Stimulated activated CD4-positive, alpha-beta T cell treated with anti-CD3 and anti-CD28 coated beads, Interleukin-12 subunit alpha, Interleukin-12 subunit beta, amount 100 ng/mL, for 48 hours (primary cell): ENCODE data around the gene TMA16.
"Not testable (repeated sequence)": the region's sequence is repeated elsewhere in the genome, so short reads cannot be mapped to it uniquely, and the experiment has no call there.

Experiments used
- DNase-seq, 3 donors: peaks; one replicate each; pipeline ENCODE4 v3.0.0-alpha.2; 2020; ENCODE audit warnings: low read depth in 2 of 3, low spot score in 1 of 3

Gene TMA16

DNA sequence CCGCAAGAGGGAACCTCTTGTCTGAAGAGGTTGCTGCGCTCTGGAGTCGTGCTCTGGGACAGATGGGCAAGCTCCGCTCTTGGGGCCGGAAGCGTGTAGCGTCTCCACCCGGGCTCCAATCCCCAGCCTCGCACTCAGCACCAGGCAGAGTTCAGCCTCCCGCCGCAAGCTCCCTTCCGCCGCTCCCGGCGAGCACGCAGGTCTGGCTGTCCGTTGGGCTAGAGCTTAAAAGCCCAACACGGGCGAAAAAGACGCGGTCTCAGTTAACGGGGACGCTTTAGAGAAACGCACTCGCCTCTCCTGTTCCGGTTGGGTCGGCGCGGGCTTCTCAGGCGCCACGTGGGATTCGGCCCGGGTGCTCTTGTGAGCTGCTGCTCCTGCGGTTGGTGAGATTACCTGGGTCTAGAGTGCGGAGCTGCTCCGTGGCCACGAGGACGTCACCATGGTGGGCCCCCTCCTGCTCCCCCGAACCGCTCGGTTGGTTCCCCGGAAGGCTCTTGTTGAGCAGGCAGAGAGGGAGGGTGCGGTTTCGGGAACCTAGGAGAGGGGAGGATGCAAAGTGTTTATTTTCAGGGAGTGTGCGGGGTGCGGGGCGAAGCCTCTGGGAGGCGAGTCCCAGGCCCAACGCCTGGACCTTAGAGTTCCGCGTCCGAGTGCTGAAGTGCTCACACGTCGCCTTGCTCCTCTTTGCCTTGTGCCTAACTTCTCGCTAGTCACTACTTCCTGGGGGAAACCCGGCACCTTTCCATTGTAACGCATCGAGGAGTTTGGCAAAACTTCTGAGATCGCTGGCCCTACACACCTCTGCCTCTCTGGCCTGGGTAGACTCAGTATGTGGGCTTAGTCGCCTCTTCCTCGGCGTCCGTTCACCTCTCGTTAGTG is at the start of gene TMA16:
TMA16 (plus strand) TSS at position 331 of the 882 bp plus-strand sequence; CDS start at position 443, 112 bp downstream.
- peak; percentile 79 to 90 (median 82) for DNase-seq

DNA sequence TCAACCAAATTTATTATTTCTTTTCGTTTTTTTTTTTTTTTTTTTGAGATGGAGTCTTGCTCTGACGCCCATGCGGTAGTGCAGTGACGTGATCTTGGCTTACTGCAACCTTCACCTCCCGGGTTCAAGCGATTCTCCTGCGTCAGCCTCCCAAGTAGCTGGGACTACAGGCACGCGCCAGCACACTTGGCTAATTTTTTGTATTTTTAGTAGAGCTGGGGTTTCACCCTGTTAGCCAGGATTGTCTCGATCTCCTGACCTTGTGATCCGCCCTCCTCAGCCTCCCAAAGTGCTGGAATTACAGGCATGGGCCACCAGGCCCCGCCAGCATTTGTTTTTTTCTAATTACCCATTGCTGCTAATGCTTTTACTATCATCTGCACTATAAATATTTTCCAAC is 47.5 kb upstream of the TMA16 start:
- DNase-seq, result not testable (repeated sequence)

DNA sequence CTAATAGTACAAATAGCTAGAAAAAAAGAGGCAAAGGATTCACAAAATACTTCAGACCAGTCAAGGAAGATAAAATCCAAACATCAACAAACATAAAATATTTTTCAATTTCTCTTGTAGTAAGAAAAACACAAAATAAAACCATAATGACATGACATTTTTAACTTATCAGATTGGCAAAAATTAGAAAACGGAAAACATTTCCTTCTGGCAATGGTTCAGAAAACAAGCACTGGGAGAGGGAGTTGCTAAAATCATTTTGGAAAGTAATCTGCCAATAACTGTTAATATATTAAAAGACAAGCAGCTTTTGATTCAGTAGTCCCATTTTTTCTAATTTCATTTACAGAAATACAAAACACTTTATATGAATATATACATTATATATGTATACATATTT is 47.0 kb upstream of the TMA16 start:
- no peak for DNase-seq

DNA sequence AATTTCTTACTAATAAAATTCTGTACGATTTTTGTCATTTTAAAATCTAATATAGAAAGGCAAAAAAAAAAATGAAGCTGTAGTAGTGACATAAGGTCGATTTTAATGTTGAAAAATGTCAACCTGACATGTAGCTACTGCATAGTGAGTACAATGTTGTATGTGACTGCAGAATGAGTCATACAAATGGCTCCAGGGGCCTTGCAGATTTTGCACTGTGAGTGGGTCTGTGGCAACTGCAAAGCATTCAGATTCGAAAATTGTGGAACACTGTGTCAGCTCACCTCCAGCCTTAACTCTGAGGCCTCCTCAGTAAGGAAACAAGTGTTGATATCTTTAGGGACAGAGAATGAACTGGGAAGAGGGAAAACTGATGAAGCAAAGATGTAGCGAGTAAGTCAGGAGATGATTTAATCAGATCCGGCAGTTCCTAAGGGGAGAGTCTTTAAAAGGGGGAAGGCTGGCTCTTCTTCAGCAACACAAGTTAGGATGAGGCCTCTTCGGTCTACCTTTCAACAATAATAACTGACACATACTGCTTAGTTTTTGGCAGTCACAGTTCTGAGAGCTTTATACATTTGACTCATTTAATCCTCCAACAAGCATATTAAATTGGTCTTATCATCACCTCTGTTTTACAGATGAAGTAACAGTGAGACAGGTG is 45.8 kb upstream of the TMA16 start:
- DNase-seq, result no peak

DNA sequence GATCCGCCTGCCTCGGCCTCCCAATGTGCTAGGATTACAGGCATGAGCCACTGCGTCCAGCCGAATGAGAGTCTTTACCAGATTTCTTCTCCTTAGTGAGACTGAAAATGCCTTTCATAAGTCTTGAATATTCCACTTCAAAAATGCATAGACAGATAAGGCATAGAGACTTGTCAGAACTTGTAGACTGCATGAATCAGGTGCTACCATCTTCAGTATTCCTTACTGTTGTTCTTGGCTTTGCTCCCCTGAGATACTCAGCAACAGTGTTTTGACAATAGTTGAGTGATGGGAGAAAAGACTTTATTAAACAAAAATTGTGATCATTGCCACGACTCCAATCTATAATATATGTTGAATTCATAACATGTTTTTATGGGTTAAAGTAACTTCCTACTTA is 31.9 kb upstream of the TMA16 start:
- DNase-seq, result no peak

DNA sequence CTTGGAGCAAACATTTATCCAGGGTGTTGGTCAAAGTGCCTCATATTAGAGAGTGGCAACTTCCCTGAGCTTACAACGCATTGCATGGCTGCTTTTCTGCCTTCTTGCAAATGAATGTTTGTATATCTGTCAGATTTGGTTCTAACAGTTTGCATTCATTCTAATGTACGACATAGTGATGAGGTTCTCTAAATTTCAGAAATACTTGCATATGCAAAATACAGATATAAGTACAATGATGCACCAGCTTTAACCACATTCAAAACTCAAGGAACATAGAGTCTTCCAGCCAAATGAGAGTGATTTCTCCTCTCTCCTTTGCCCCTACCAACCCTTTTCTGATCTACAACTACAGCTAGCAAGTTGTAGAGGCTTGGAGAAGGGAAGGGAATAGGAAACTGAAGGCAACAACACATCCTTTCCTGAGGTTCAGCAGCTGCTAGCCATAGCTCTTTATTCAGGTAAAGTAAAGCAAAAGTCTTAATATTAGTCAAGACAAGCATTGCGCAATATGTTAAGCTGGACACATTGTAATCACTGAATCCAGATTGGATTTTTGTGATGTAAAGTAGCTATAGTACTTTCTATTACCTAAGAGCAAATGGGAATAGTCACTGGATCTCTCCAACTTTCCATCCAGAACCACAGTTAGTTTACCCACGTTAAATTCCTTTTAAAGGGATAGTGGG is 27.3 kb upstream of the TMA16 start:
- DNase-seq, result no peak

DNA sequence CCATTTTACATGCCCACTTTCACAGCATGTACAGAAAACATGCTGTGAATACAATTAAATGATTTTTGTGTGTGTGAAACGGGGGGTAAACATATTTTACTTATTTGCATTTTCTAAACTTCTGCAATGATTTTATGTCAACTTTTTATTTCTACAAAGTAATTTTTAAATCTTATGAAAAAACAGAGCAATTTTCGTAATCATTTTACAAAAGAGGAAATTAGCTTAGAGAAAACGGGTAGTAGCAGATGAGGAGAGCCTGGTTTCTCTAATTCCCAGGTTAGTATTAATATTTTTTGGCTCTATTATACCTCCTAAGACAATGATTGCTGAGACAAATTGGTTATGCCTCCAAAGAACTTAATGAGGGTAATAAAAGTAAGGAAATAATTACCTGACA is 24.1 kb upstream of the TMA16 start:
- no peak for DNase-seq

DNA sequence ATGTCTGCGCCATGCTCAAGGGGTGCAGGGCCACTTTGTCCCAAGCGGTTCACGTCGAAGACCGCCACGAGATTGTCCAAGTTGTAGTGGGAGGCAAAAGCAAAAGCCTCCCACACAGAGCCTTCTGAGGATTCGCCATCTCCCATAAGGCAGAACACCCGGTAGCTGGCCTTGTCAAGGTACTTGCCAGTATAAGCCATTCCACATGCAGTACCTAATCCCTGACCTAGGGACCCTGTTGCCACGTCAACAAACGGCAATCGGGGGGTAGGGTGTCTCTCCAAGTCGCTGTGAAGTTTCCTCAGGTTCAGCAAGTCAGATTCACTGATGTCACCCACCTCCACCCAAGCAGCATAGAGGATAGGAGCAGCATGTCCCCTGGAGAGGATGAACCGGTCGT is 21.4 kb upstream of the TMA16 start:
- DNase-seq, result no peak

DNA sequence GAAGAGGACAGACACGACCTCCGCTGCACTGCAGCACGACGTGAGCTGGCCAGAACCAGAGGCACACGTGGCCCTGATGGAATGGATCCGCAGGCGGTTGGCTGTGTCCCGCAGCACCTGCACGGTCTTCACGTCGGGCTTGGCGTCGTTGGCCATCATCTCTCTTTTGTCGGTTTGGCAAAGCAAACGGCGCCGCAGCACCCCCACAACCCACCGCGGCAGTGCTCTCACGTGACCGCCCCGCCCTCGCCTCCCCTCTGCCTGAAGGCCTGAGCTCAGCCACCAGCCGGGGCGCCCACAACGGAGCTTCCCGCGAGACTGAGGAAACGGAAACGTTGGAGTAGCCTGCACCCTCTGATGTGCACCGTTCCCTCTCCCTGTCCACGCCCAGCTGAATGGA is 20.9 kb upstream of the TMA16 start, which contains the start of gene TKTL2:
TKTL2 (minus strand) TSS at position 179 of the 400 bp plus-strand sequence; CDS start at position 159, 20 bp downstream.
- DNase-seq, result no peak

DNA sequence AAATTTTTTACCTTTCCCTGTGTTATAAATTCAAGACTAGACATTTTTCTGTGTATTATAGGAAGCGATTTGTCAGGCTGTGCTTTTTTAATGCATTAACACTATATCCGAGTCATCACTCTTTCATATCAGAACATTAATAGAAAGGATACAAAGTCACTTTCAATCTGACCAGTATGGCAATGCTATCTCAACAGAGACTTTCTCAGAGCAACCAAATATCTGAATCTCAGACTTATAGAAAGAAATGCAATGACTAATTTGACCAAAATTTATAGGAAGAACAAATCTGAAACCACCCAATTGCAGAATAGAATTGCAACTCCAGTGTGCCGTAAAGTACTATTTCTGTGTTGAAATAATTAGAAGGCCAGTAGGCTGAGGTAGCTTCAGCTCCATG is 20.5 kb upstream of the TMA16 start:
- no peak for DNase-seq

DNA sequence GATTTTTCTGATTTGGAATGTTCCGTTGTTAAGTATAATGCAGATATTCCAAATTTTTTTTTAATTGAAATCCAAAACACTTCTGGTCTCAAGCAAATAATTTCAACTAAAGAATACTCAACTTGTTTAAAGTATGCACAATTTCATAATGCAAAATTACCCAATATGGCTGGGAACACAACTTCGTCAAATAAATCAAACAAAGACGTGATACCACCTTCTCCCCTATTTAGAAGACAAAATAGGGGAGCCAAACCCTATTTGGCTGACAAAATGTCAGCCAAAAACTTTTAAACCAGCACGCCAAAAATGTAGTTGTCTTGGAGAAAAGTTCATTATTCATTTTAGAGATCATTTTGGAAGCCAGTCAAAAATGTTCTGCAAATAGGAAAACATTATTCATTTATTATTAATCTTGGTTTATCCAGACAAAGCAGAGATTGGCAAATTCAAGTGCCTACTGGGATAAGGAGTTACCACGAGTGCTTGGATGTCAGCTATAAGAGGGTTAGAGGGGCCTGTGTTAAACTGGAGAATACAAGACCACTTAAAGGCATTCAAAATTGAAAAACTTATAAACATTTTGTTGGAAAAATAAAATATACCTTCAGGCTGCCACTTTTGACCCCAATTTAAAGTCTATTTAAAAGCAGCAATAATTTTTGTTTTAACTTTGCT is 17.6 kb upstream of the TMA16 start:
- DNase-seq, result no peak

DNA sequence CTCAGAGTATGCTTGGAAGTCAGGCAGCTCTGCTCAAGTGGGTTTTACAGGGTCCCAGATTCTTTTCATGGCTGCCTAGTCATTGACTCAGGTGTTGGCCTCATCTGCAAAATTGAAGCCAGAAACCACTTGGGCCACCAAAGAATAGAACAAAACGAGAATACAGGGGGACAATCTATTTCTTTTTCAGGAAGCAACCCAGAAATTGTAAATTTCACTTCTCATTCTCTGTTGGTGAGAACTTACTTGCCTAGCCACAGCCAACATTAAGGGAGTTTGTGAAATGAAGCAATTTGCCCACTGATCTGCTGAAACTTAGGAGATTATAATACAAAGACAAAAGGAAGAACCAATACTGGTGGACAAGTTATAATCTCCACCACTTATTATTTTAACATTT is 12.3 kb upstream of the TMA16 start:
- DNase-seq, result no peak

DNA sequence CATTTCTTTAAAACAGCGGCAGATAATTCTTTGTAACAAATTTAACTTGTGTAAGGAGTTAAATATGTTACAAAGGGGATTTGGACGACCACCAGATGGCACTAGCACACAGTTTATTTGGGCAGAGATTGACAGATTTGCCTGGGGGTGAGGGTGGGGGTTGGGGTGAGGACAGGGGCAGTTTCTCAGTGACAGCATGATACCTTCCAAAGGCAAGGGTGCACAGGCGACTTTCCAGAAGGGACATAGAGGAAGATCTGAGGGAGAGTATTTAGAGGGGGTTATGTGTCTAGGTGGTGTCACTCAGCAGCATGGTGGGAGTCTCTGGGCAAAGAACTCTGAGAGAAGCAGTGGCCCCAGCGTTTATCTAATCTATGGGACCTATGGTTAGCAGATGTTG is 9.6 kb upstream of the TMA16 start:
- DNase-seq, result peak in 2 of 3 donors; percentile 33 to 47

DNA sequence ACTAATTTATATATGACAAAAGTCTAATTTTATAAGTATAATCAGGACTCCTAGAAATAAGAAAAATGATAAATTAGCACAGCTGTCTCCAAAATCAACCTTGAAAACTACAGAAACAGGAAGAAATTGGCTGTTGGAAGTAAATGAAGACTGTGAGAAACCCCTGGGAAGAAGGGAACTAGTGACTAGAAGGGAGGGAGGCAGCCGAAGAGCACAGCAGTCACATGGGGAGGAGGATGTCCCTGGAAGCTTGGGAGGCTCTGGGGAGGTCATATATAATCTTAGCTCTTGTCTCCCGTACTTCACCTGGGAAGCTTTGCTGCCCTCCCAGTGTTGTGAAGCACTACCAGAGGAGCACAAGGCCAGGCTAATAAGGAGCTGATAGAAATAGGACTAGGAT is 8.9 kb upstream of the TMA16 start:
- DNase-seq, result no peak

DNA sequence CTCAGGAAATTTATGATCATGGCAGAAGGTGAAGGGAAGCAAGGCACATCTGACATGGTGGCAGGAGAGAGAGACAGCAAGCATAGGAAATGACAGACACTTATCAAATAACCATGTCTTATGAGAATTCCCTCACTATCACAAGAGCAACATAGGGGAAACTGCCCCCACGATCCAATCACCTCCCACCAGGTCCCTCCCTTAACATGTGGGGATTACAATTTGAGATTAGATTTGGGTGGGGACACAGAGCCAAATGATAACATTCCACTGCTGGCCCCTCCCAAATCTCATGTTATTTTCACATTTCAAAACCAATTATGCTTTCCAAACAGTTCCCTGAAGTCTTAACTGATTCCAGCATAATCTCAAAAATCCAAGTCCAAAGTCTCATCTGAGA is 8.2 kb upstream of the TMA16 start:
- DNase-seq, result no peak

DNA sequence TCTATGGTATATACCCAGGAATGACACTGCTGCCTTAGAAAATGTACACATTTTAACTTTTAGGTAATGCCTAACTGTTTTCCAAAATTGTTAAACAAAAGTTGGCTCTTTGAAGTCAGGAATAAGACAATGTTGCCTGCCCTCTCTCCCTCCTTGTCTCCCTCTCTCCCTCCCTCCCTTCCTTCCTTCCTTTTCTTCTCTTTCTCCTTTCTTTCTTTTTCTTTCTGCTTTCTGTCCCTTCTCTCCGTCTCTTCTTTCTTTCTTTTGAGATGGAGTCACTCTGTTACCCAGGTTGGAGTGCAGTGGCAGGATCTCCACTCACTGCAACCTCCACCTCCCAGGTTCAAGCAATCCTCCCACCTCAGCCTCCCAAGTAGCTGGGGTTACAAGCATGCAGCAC is 4.6 kb upstream of the TMA16 start:
- DNase-seq, result no peak

DNA sequence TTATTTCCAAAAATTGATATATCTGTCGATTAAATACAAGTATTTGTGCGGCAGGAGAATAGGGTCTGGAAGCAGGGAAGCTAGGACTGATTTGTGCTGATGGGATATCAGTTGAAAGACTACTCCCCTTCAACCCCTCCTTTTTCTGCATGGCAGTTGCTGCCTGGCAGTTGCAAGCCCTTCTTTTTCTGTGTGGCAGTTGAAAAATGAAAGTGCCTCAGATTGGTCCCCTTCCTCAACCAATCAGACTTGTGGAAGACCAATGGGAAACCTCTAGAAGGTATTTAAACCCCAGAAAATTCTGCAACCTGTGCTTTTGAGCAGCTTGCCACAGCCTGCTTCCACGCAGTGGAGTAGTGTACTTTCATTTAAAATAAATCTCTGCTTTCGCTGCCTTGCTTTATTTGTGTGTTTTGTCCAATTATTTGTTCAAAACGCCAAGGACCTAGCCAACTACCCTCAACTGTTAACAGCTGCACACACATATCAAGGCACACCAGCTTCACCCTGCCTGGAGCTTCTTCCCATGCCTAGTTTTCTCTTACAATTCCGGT is 1.5 kb upstream of the TMA16 start:
- no peak for DNase-seq

DNA sequence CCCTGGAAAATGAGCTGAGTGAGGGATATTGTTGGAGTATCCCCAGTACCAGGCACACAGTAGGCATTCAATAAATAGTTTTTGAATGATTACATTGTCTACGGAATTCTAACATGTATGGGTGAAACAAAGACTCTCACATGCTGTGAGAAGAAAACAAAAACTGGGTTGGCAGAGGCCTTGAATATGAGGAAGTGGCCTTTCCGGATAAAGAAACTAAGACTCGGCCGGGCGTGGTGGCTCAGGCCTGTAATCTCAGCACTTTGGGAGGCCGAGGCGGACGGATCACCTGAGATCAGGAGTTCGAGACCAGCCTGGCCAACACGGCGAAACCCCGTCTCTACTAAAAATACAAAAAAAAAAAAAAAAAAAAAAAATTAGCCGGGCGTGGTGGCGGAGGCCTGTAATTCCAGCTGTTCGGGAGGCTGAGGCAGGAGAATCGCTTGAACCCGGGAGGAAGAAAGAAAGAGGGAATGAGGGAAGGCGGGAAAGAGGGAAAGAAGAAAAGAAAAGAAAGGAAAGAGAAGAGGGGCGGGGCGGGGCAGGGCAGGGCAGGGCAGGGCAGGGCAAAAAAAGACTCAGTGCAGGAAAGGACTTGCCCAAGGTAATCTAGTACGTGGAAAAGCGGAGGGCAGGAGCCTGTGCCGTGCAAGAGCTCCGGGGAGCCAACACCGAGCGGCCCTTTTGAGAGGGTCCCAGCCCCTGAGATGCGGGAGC is 689 bp upstream of the TMA16 start:
- no peak for DNase-seq

DNA sequence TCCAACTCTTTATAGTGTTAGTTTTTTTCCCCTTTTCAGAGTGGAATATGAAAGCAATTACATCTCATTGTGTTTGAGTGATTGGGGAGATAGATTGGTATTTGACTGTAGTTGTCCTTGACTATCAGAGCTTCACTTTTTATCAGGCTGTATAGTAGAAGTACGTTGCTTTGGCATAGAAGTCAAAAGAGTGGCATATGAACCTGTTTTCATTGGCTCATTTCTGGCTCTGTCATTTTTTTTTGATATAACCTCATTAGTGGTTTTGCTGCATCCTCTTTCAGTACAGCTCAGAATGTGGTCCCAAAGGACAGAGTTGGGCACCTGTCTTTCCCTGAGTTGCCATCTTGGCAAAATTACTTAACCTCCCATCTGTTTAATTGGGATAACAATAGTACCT is 1.4 kb downstream of the TMA16 start:
- DNase-seq, result no peak

DNA sequence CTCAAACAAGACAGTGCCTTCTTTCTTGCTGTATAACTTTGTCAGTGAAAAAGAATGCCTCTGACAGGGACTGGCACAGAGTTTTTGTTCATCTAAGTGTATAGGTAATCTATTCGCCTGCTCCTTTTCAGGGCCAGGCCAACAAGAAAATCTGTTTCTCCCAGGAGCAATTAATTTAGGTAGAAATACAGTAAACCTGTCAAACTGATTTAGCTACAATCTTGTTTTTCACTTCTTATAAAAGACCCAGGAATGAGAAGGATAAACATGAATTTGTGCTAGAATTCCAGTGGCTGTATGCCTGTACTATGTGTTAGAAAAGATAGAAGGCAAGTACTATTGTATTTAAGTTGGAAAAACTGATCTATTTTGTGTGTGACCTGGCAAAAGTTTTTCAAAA is 6.1 kb downstream of the TMA16 start:
- no peak for DNase-seq
